ENCODE measurements around the gene SLC39A7.

The SLC39A7 gene

DNA sequence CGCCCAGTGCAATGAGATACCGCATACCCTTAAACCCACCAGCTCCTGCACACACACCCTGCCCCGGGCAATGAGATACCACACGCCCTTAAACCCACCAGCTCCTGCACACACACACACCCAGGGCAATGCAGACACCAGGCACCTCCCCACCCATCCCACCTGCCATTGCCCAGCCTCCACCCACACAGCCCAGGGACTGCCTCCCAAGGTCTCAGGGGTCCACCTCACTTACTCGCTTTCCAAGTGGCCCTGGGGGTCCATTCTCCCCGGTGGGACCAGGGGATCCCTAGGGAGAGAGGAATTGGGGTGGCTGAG, 32.4 kb upstream of the SLC39A7 start:
- H3K23ac ChIP-seq (ENCODE audit: low read length): no peak overlapping the region
- no peaks in the 10 kb centered on the region for H3K4me1 ChIP-seq (ENCODE audit: control insufficient read depth, low read depth, low read length)
- no peak overlapping the region for H2BK5ac ChIP-seq (ENCODE audit: low read length)
- no peaks in the 10 kb centered on the region for H3K79me2 ChIP-seq (ENCODE audit: control insufficient read depth, insufficient read depth, low read length)
- H3K9ac ChIP-seq (ENCODE audit: low read length): no peak overlapping the region
- H4K8ac ChIP-seq (ENCODE audit: low read depth, low read length): no peak overlapping the region
- no peak overlapping the region for H3K4ac ChIP-seq (ENCODE audit: low read depth, low read length)
- H3K56ac ChIP-seq (ENCODE audit: low read length): no peak overlapping the region
- no peak overlapping the region for H2BK15ac ChIP-seq (replicated peaks; ENCODE audit: low read depth)
- no peak overlapping the region for H2BK120ac ChIP-seq (ENCODE audit: low read depth, low read length)
- no peak overlapping the region for H3K4me2 ChIP-seq (ENCODE audit: low read length)
- H3K36me3 ChIP-seq (ENCODE audit: control insufficient read depth, insufficient read depth, low read length): no peaks in the 10 kb centered on the region
- no peak overlapping the region for H3K4me3 ChIP-seq (ENCODE audit: low read length)
- H2AK5ac ChIP-seq (ENCODE audit: low read length): no peak overlapping the region
- no peak for DNase-seq
- no peak overlapping the region for H4K5ac ChIP-seq (ENCODE audit: low read length)
- H3K79me1 ChIP-seq (ENCODE audit: low read length): no peaks in the 10 kb centered on the region
- whole genome bisulfite sequencing (ENCODE audit: extremely low coverage, insufficient coverage, low lambda C conversion rate): no CpG with 5 or more reads among the region's 6 CpGs
- H3K27me3 ChIP-seq (ENCODE audit: insufficient read depth, low read length, poor library complexity): no peaks in the 10 kb centered on the region
- H3K27ac ChIP-seq (ENCODE audit: low read depth, low read length): no peak overlapping the region
- no peak overlapping the region for H3K18ac ChIP-seq (ENCODE audit: low read length)

DNA sequence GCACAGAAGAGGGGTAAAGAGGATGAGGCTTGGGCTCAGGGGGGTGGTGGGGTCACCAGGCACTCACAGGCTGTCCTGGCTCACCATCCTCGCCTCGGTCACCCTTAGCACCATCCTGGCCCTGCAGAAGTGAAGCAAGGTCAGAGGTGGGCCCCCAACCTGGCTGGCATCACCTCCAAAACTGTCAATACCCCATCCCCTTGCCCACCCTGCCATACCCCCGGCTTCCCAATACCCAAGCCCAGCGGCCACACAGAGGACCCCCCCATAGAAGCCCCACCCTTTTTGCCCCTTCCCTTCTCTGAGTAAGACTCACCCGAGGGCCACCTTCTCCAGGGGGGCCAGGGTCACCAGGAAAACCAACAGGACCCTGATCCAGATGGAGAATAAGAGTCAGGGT, 32.0 kb upstream of the SLC39A7 start:
- no peak overlapping the region for H4K8ac ChIP-seq (ENCODE audit: low read depth, low read length)
- no peak overlapping the region for H2BK15ac ChIP-seq (replicated peaks; ENCODE audit: low read depth)
- no peak overlapping the region for H2BK5ac ChIP-seq (ENCODE audit: low read length)
- H3K4me2 ChIP-seq (ENCODE audit: low read length): no peak overlapping the region
- H3K18ac ChIP-seq (ENCODE audit: low read length): no peak overlapping the region
- H3K4me1 ChIP-seq (ENCODE audit: control insufficient read depth, low read depth, low read length): no peaks in the 10 kb centered on the region
- no peak overlapping the region for H4K5ac ChIP-seq (ENCODE audit: low read length)
- no peak overlapping the region for H3K56ac ChIP-seq (ENCODE audit: low read length)
- no peak overlapping the region for H3K27ac ChIP-seq (ENCODE audit: low read depth, low read length)
- no peak overlapping the region for H3K23ac ChIP-seq (ENCODE audit: low read length)
- H2BK120ac ChIP-seq (ENCODE audit: low read depth, low read length): no peak overlapping the region
- H2AK5ac ChIP-seq (ENCODE audit: low read length): no peak overlapping the region
- no peaks in the 10 kb centered on the region for H3K79me2 ChIP-seq (ENCODE audit: control insufficient read depth, insufficient read depth, low read length)
- no peaks in the 10 kb centered on the region for H3K36me3 ChIP-seq (ENCODE audit: control insufficient read depth, insufficient read depth, low read length)
- no peaks in the 10 kb centered on the region for H3K27me3 ChIP-seq (ENCODE audit: insufficient read depth, low read length, poor library complexity)
- WGBS (ENCODE audit: extremely low coverage, insufficient coverage, low lambda C conversion rate): no CpG with 5 or more reads among the region's 5 CpGs
- DNase-seq: no peak
- no peak overlapping the region for H3K4ac ChIP-seq (ENCODE audit: low read depth, low read length)
- no peak overlapping the region for H3K4me3 ChIP-seq (ENCODE audit: low read length)
- no peak overlapping the region for H3K9ac ChIP-seq (ENCODE audit: low read length)
- no peaks in the 10 kb centered on the region for H3K79me1 ChIP-seq (ENCODE audit: low read length)

DNA sequence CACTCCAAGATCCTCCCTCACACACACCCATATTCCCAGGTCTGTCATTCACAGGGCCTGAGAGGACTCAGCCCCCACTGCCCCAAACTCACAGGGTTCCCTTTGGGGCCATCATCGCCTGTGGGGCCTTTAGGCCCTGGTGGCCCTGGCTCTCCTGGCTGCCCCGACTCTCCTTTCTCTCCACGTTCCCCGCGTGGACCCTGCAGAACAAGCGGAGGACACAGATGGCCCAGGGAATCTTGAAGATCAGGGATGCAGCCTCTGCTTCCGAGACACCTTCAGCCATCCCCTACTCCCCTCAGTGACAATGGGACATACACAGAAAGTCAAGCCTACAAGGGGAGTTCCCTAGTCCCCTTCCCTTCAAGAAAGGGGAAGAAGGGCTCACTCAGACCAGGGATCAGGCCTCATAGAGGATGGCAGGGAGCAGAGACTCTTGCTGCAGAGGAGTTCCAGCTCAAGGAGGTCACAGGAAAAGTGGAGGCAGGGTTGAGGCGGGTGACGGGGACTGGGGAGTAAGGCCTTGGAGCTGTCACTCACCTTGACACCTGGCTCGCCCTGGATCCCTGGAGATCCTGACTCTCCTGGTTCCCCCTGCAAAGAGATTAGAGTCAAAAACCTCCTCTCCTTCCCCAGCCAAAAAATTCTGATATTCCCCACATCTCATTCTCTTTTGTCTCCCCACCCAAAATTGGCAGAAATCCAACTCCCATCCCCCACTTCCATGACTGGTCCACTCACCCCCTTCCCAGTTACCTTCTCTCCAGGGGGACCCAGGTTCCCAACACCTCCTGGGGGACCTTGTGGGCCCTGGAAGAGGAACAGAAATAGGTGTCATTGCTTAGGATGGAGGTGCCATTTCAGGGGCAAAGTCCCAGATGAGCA, 31.1 kb upstream of the SLC39A7 start:
- Histone ChIP-seq H3K18ac (ENCODE audit: low read length) (no peak overlapping the region), H3K4me1 (ENCODE audit: control insufficient read depth, low read depth, low read length) (no peaks in the 10 kb centered on the region), H3K56ac (ENCODE audit: low read length) (no peak overlapping the region), H3K27ac (ENCODE audit: low read depth, low read length) (no peak overlapping the region), H2BK15ac (replicated peaks; ENCODE audit: low read depth) (no peak overlapping the region), H4K8ac (ENCODE audit: low read depth, low read length) (no peak overlapping the region), H3K27me3 (ENCODE audit: insufficient read depth, low read length, poor library complexity) (no peaks in the 10 kb centered on the region), H2BK120ac (ENCODE audit: low read depth, low read length) (no peak overlapping the region), H3K79me1 (ENCODE audit: low read length) (no peaks in the 10 kb centered on the region), H3K79me2 (ENCODE audit: control insufficient read depth, insufficient read depth, low read length) (no peaks in the 10 kb centered on the region), H3K9ac (ENCODE audit: low read length) (no peak overlapping the region), H3K4me3 (ENCODE audit: low read length) (no peak overlapping the region), H3K36me3 (ENCODE audit: control insufficient read depth, insufficient read depth, low read length) (no peaks in the 10 kb centered on the region), H3K4me2 (ENCODE audit: low read length) (no peak overlapping the region), H2AK5ac (ENCODE audit: low read length) (no peak overlapping the region), H3K4ac (ENCODE audit: low read depth, low read length) (no peak overlapping the region), H3K23ac (ENCODE audit: low read length) (no peak overlapping the region), H4K5ac (ENCODE audit: low read length) (no peak overlapping the region), H2BK5ac (ENCODE audit: low read length) (no peak overlapping the region)
- DNase-seq: no peak
- no CpG with 5 or more reads among the region's 10 CpGs for WGBS (ENCODE audit: extremely low coverage, insufficient coverage, low lambda C conversion rate)

DNA sequence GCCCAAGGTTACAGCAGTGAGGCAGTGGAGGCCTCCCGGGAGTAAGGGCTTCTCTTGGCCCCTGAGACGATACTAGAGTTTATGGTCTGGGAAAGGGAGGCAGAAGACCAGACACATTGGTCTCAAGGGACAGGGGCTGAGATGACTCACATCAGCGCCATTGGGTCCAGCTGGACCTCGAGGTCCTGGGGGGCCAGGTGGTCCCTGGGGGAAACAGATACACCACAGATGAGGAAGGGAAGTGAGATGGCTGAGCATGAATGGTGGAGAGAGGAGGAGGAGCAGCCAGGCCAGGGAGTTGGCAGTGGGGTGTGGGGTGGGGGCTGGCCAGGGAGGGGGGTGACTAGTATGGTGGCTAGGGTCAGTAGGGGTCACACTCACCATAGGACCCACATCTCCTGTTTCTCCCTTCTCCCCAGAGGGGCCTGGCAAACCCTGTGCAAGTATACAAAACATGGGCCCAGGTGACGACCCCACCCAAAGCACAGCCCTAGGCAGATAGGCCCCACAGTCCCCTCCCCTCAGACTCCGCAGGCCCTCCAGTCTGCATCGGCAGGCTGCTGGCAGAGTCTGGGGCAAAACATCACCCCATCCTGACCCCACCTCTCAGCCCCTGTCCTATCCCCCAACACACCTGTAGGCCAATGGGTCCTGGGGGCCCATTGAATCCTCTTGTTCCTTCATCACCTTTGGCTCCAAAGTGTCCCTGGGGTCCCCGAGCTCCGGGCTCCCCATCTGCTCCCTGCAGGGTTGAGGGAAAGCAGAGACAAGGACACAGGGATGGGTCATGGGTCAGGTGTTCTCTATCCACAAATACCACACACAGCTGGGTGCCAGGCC, 30.3 kb upstream of the SLC39A7 start:
- Histone ChIP-seq H3K4me1 (ENCODE audit: control insufficient read depth, low read depth, low read length) (no peaks in the 10 kb centered on the region), H3K56ac (ENCODE audit: low read length) (no peak overlapping the region), H2BK15ac (replicated peaks; ENCODE audit: low read depth) (no peak overlapping the region), H3K18ac (ENCODE audit: low read length) (no peak overlapping the region), H3K27ac (ENCODE audit: low read depth, low read length) (no peak overlapping the region), H3K79me1 (ENCODE audit: low read length) (no peaks in the 10 kb centered on the region), H2BK5ac (ENCODE audit: low read length) (no peak overlapping the region), H3K79me2 (ENCODE audit: control insufficient read depth, insufficient read depth, low read length) (no peaks in the 10 kb centered on the region), H2AK5ac (ENCODE audit: low read length) (no peak overlapping the region), H2BK120ac (ENCODE audit: low read depth, low read length) (no peak overlapping the region), H3K36me3 (ENCODE audit: control insufficient read depth, insufficient read depth, low read length) (no peaks in the 10 kb centered on the region), H3K9ac (ENCODE audit: low read length) (no peak overlapping the region), H4K8ac (ENCODE audit: low read depth, low read length) (no peak overlapping the region), H3K4me2 (ENCODE audit: low read length) (no peak overlapping the region), H4K5ac (ENCODE audit: low read length) (no peak overlapping the region), H3K4ac (ENCODE audit: low read depth, low read length) (no peak overlapping the region), H3K27me3 (ENCODE audit: insufficient read depth, low read length, poor library complexity) (no peaks in the 10 kb centered on the region), H3K23ac (ENCODE audit: low read length) (no peak overlapping the region), H3K4me3 (ENCODE audit: low read length) (no peak overlapping the region)
- no peak for DNase-seq
- no CpG with 5 or more reads among the region's 9 CpGs for WGBS (ENCODE audit: extremely low coverage, insufficient coverage, low lambda C conversion rate)

DNA sequence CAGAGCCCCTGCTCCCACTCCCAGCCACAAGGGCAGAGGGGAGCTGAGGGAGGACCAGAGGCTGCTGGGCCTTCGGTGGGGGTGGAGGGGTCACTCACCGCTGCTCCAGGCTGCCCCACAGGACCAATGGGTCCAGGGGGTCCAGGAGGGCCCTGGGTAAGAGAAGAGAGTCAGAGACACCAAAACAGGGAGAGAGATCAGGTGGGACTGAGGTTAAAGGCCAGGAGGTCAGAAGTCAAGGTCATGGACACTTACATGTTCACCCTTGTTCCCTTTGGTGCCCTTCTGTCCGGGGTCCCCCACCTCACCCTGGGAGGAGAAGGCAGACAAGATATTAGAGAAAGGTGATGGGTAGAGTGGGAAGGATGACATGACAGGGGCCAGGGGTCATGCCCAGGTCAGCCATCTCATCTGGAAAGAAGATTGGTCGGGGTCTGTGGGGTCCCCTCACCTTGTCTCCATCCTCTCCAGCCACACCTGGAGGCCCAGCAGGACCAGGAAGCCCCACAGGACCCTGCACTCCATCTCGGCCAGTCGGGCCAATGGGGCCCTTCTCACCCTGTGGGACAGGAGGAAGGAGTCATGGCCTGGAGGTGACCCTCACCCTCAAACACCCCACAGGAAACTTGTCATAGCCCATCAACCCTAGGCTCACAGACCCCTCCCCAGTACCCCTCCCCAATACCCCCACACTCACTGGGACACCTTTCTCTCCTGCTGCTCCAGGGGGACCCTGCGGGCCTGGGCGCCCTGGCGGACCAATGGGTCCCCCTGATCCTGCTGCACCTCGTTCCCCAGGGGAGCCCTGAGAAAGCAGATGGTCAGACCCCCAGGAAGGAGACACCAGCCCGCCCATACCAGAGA, 29.4 kb upstream of the SLC39A7 start:
- Histone ChIP-seq H3K56ac (ENCODE audit: low read length) (no peak overlapping the region), H2AK5ac (ENCODE audit: low read length) (no peak overlapping the region), H3K4me2 (ENCODE audit: low read length) (no peak overlapping the region), H3K9ac (ENCODE audit: low read length) (no peak overlapping the region), H3K27me3 (ENCODE audit: insufficient read depth, low read length, poor library complexity) (no peaks in the 10 kb centered on the region), H2BK15ac (replicated peaks; ENCODE audit: low read depth) (no peak overlapping the region), H3K18ac (ENCODE audit: low read length) (no peak overlapping the region), H4K5ac (ENCODE audit: low read length) (no peak overlapping the region), H3K4me1 (ENCODE audit: control insufficient read depth, low read depth, low read length) (no peaks in the 10 kb centered on the region), H3K36me3 (ENCODE audit: control insufficient read depth, insufficient read depth, low read length) (no peaks in the 10 kb centered on the region), H3K4ac (ENCODE audit: low read depth, low read length) (no peak overlapping the region), H3K23ac (ENCODE audit: low read length) (no peak overlapping the region), H3K79me1 (ENCODE audit: low read length) (no peaks in the 10 kb centered on the region), H3K79me2 (ENCODE audit: control insufficient read depth, insufficient read depth, low read length) (no peaks in the 10 kb centered on the region), H2BK120ac (ENCODE audit: low read depth, low read length) (no peak overlapping the region), H2BK5ac (ENCODE audit: low read length) (no peak overlapping the region), H3K27ac (ENCODE audit: low read depth, low read length) (no peak overlapping the region), H4K8ac (ENCODE audit: low read depth, low read length) (no peak overlapping the region), H3K4me3 (ENCODE audit: low read length) (no peak overlapping the region)
- no CpG with 5 or more reads among the region's 11 CpGs for whole genome bisulfite sequencing (ENCODE audit: extremely low coverage, insufficient coverage, low lambda C conversion rate)
- DNase-seq: no peak
